ENCODE measurements around the gene NRG3. TPM values are rescaled to one million over a fixed set of nuclear protein-coding genes. Genes with fewer than 3 reads are reported as not detected.

NRG3 gene
- total RNA-seq, 4 donors from 2014 or later: 0.32 to 1.4 TPM; not detected in 2

DNA sequence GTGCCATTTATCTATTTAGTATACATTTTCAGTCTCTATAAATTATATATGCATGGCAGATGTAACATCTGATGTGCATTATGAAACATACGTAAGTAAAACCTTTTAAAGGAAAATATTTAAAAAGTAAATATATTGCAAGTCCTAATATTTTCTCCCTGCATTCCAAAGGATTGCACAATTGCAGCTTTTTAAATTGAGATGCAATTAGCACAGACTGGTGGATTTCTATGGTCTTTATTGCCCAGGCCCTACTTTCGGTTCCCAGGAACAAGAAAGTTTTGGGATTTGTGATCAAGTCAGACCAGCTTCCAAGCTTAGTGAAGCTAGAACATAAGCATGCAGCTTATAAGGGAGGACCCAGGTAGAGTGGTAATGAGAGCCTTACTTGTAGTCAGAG lies 337.8 kb downstream of the NRG3 start:
- in situ Hi-C loops (cut with MboI; ENCODE audit: low pct_ligation_motif_present in 1 of 4, low pct_unique_long_range_greater_than_20kb in 1 of 4, low sequenced_read_pairs in 3 of 4): no loop called here
- Histone ChIP-seq H3K36me3 (no peaks in the 10 kb centered on the region), H3K27me3 (no peaks in the 10 kb centered on the region), H3K4me3 (no peak overlapping the region), H3K27ac (no peak overlapping the region), H3K4me1 (no peaks in the 10 kb centered on the region), H3K9me3 (no peaks in the 10 kb centered on the region)
- 69 to 70% methylated on average over 1 to 2 of the region's 2 CpGs for WGBS, 2 donors (ENCODE audit: low coverage in 1 of 2)
- intact Hi-C loops (cut with DNase I; ENCODE audit: low total_unique reads): no loop called here
- TF ChIP-seq, protein P1, sequence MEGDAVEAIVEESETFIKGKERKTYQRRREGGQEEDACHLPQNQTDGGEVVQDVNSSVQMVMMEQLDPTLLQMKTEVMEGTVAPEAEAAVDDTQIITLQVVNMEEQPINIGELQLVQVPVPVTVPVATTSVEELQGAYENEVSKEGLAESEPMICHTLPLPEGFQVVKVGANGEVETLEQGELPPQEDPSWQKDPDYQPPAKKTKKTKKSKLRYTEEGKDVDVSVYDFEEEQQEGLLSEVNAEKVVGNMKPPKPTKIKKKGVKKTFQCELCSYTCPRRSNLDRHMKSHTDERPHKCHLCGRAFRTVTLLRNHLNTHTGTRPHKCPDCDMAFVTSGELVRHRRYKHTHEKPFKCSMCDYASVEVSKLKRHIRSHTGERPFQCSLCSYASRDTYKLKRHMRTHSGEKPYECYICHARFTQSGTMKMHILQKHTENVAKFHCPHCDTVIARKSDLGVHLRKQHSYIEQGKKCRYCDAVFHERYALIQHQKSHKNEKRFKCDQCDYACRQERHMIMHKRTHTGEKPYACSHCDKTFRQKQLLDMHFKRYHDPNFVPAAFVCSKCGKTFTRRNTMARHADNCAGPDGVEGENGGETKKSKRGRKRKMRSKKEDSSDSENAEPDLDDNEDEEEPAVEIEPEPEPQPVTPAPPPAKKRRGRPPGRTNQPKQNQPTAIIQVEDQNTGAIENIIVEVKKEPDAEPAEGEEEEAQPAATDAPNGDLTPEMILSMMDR (IDR thresholded peaks at IDR 0.05): no peak
- no peak for TF ChIP-seq POLR2A (IDR thresholded peaks at IDR 0.05)
- no peak for DNase-seq

DNA sequence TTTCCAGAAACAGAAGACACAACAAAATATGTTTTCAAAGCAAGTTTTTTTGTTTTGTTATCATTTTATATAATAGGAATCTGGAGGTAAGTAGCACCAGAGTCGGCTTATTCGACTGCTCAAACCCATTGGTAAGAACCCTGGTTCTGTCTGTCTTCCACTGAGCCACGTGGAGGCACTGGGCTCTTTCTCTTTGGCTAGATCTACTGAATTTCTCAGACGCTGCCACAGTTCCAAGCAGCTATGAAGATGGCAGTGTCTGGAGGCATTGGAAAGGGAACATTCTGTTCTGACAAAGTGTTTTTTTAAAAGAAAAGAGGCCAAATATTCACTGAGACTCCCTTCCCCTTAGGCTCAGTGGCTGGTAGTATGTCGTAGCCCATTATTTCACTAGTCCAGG lies 338.8 kb downstream of the NRG3 start:
- no peak for DNase-seq
- 76 to 80% methylated on average over 5 of the region's 5 CpGs for WGBS, 2 donors (ENCODE audit: low coverage in 1 of 2)
- Histone ChIP-seq H3K36me3 (no peaks in the 10 kb centered on the region), H3K4me1 (no peaks in the 10 kb centered on the region), H3K27ac (no peak overlapping the region), H3K4me3 (no peak overlapping the region), H3K9me3 (no peaks in the 10 kb centered on the region), H3K27me3 (no peaks in the 10 kb centered on the region)
- intact Hi-C loops (cut with DNase I; ENCODE audit: low total_unique reads): no loop called here
- in situ Hi-C loops (cut with MboI; ENCODE audit: low pct_ligation_motif_present in 1 of 4, low pct_unique_long_range_greater_than_20kb in 1 of 4, low sequenced_read_pairs in 3 of 4): no loop called here
- no peak for TF ChIP-seq POLR2A (IDR thresholded peaks at IDR 0.05)
- no peak for TF ChIP-seq POLR2AphosphoS5 (IDR thresholded peaks at IDR 0.05)
- TF ChIP-seq, protein P1 (IDR thresholded peaks at IDR 0.05): no peak
- TF ChIP-seq EP300 (IDR thresholded peaks at IDR 0.05; ENCODE audit: low read depth): no peak

DNA sequence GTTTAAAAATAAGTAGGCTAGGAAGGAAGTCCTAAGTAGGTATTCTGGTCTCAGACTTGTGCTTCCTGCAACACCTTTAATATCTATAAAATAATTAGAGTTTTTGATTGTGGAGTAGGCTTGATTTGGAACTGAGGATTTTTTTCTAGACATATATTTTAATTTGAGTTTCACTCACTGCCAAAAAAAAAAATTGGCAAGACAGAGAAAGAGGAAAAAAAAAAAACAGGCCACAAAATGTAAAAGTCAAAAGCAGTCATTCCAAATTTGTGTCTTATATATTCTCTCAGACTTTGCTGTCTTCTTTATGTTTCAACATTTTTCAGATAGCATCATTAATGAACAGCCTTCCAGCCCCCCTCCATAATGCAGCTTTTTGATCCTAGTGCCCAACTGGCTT lies 346.1 kb downstream of the NRG3 start:
- H3K27ac ChIP-seq: no peak overlapping the region
- no peaks in the 10 kb centered on the region for H3K4me1 ChIP-seq
- H3K36me3 ChIP-seq: no peaks in the 10 kb centered on the region
- H3K27me3 ChIP-seq: no peaks in the 10 kb centered on the region
- H3K4me3 ChIP-seq: no peak overlapping the region
- TF ChIP-seq, protein P1 (IDR thresholded peaks at IDR 0.05): no peak
- TF ChIP-seq EP300 (IDR thresholded peaks at IDR 0.05; ENCODE audit: low read depth) (no peak), POLR2AphosphoS5 (IDR thresholded peaks at IDR 0.05) (no peak), POLR2A (IDR thresholded peaks at IDR 0.05) (no peak)
- no peaks in the 10 kb centered on the region for H3K9me3 ChIP-seq
- in situ Hi-C loops (cut with MboI; ENCODE audit: low pct_ligation_motif_present in 1 of 4, low pct_unique_long_range_greater_than_20kb in 1 of 4, low sequenced_read_pairs in 3 of 4): no loop called here
- no peak for DNase-seq
- intact Hi-C loops (cut with DNase I; ENCODE audit: low total_unique reads): no loop called here

DNA sequence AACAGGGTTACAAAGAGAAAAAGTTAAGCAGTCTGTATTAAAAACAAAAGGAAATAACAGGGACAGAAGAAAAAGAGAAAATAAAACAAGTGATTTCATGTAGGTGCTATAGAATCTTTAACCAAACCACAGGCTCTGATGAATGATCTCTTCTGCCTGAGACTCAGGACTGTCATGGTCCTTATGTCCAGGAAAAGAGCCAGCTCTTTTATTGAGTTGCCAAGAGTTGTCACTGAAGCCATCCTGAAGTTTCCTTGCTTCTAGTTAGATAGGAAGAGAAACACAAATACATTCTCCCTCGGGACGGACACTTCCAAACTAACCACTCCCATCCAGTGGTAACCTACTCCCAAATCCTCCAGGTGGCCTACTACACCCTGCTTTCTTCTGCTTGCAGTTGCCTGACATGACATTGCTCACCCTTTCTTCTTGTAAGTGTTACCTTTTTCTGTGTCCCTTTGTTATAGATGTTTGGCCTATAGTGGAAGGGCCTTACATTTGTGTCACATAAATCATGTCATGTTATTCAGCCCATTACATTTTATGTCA lies 346.7 kb downstream of the NRG3 start:
- no peaks in the 10 kb centered on the region for H3K9me3 ChIP-seq
- intact Hi-C loops (cut with DNase I; ENCODE audit: low total_unique reads) (no loop called here), in situ Hi-C loops (cut with MboI; ENCODE audit: low pct_ligation_motif_present in 1 of 4, low pct_unique_long_range_greater_than_20kb in 1 of 4, low sequenced_read_pairs in 3 of 4) (no loop called here)
- DNase-seq: peak; percentile 10
- no peak overlapping the region for H3K27ac ChIP-seq
- H3K4me1 ChIP-seq: no peaks in the 10 kb centered on the region
- no peak for TF ChIP-seq POLR2A (IDR thresholded peaks at IDR 0.05)
- TF ChIP-seq, protein P1 (IDR thresholded peaks at IDR 0.05): peak in 4 of 5 experiments; percentile 25 to 38 (median 30)
- no peak for TF ChIP-seq EP300 (IDR thresholded peaks at IDR 0.05; ENCODE audit: low read depth)
- no peaks in the 10 kb centered on the region for H3K27me3 ChIP-seq
- no peak overlapping the region for H3K4me3 ChIP-seq
- H3K36me3 ChIP-seq: no peaks in the 10 kb centered on the region
- 34 to 60% methylated on average over 2 of the region's 2 CpGs for WGBS, 2 donors (ENCODE audit: low coverage in 1 of 2)

Data from transverse colon (tissue), 4 donors.